Vagina (tissue), 2 donors: ENCODE data around the gene FOXP4.

Experiments
- CTCF ChIP-seq, 3 experiments: fragments of 450-650 bp in 2 of 3; fragments of 200-600 bp in 1 of 3; sonication (generic) in 1 of 3; IDR thresholded peaks; one replicate each; pipeline ENCODE4 v1.5.1; 2017 to 2019; ENCODE audit warnings: antibody characterized with exemption in 3 of 3, mild to moderate bottlenecking in 2 of 3, moderate library complexity in 2 of 3
- POLR2A ChIP-seq, 2 donors: fragments of 450-650 bp; IDR thresholded peaks; one replicate each; pipeline ENCODE4 v1.6.1; 2017; ENCODE audit warnings: antibody characterized with exemption in 2 of 2, mild to moderate bottlenecking in 2 of 2, moderate library complexity in 2 of 2
- POLR2AphosphoS5 ChIP-seq, 2 donors: sonication (generic); formaldehyde crosslinking; IDR thresholded peaks; one replicate each; pipeline ENCODE4 v1.9.0; 2017; ENCODE audit warnings: antibody characterized with exemption in 2 of 2, mild to moderate bottlenecking in 2 of 2, low read depth in 1 of 2; ENCODE audit not compliant: insufficient read depth in 1 of 2

- TF ChIP-seq CTCF (IDR thresholded peaks at IDR 0.05) (no peak), POLR2A (IDR thresholded peaks at IDR 0.05) (no peak), POLR2AphosphoS5 (IDR thresholded peaks at IDR 0.05; ENCODE audit: insufficient read depth in 1 of 2, low read depth in 1 of 2) (no peak)
Observed at GRCh38 chr6:41523915-41524633, 22.1 kb upstream of the FOXP4 start.
